NCI-H2196 treated with DMSO at 0.1 percent for 48 hours (cell line): Measurements from ENCODE around the gene RARB.

ENCODE experiments used
- DNase-seq: peaks from one replicate; lab custom pipeline; 2025; ENCODE audit not compliant: unreplicated experiment; lab: John Stamatoyannopoulos, UW

RARB gene

DNA sequence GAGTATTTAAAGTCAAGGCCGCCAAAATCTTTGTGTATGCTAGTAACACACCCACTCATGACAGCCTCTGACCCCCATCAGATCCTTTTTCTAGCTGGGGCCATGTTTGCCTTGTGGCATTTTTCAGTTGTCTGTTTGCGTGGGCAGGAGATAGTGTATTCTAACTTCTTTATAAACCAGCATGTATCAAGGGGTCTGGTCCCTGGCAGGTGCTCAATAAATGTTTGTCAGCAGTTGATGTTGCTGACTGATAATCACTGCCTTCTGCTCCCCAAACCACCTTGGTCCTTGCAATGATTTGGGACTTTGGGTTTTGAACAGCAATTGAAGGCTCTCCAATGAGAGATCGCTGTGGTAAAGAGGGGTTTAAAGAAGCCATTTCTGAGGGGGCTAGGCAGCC is 19.2 kb downstream of the RARB start:
- DNase-seq, result no peak

DNA sequence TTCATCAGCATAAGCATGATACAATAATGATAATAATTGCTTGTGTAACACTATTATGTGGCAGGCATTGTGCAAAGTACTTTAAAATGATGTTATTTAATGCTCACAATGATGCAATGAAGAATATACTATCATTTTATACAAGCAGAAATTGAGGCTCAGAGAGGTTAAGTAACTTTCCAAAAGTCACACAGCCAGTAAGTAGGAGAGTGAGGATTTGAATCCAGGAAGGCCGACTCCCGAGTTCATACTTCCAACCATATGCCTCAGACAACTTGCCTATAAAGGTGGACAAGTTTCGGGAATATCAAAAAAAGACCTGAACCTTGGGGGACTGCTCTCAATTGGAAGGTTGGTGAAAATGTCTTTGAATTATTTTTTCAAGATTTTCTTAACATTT is 19.9 kb downstream of the RARB start:
- DNase-seq, result no peak

DNA sequence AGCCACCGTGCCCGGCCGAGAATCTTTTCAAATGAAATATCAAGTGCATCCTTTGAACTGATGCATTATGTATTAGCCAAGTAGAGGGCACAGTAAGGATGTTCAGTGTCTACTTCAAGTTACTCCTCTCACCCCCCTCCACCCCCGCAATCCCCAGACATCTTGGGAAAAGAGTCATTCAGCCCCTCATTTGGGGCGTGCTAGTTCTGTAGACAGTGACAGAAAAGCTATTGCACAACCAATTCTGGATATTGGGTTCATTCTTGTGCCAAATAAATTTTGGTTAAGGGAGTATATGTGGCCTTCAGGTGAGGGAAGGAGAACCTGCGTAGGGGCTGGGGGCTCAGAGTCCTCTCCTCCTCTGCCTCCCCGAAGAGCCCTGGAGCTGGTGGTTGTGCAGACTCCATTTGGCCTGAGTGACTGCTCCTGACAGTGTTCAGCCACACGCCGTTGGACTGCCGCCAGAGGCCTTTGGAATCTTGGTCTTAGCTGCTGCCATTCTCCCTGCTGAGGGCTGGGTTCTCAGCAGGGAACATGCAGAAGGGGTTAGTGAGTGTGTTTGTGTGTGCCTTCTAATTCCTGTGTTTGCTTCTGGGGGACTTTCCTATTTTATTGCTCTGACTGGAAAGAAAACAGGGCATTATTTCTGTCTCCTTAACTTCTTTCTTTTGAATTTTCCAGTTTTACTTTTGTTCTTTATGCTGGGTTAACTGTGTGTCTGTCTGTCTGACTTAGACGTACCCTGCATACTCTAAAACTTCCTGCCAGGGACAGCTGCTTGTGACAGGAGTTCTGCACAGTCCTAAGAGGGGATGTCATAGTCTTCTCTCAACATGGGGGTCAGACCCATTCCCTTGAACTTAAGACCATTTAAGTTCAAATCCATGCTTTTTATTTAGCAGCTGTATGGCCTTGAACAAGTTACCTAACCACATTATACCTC is 21.0 kb downstream of the RARB start:
- DNase-seq, result no peak

DNA sequence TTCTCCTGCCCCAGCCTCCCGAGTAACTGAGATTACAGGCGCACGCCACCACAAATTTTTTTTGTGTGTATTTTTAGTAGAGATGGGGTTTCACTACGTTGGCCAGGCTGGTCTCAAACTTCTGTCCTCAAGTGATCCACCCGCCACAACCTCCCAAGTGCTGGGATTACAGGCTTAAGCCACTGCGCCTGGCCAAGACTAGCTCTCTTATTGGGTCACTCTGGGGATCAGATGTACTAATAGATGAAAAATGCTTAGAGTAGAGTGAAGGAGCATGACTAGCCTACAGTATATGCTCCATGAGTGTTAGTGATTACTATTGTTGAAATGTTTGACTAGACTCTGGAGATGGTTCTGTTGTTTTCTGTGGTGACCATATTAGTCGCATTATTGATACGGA is 21.8 kb downstream of the RARB start:
- DNase-seq, result no peak

DNA sequence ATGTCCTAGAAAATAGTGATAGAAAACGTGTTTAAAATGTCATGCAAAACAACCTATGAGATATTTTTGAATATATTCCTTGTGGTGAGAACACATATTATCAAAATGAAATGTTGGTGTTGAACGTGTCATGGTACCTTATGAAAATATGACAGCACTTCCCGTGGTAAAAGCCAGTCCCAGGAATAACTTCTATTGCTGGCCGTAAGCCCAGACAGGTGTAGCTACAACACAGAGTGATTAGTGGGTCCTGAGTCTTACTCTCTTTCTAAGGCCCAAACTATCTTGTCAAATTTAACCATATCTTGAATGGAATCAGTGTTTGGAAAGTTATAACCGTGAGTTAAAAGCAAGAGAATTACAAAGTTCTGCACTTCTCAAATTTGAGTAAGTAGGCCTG is 24.1 kb downstream of the RARB start:
- no peak for DNase-seq

DNA sequence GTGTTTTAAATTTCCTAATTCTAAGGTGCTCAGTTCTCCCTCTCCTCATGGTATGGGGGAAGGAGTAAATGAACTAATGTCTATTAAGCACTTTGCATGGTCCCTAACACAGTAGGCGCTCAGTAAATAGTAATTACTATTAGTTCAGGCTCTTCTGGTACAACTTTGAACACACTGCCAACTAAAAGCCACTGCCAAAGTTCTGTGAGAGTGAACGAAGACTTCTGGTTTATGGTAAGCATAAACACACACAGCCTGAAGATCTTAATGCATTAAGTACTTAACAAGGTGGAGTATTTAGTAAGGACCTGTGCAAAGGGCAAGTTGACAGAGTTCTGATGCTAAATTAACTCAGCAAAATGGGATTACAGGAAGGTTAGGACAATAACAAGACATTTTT is 24.7 kb downstream of the RARB start:
- no peak for DNase-seq

DNA sequence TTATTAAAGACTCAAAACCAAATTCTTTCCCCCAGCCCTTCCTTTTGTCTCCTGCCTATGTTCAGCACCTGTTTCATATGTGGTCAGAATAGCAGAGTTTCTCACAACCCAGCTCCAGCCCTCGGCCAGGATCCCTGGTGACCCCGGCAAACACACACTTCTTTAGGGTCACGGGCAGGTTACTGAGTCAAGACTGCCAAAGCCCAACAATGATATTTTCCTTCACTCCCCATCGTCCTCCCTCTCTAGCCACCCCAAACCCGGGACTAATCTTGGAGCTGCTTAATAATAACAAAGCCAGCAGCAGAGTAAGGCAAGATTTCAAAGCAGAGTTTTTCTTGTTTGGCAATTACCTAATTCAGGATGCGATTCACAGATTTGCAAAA is 25.5 kb downstream of the RARB start:
- DNase-seq, result no peak

DNA sequence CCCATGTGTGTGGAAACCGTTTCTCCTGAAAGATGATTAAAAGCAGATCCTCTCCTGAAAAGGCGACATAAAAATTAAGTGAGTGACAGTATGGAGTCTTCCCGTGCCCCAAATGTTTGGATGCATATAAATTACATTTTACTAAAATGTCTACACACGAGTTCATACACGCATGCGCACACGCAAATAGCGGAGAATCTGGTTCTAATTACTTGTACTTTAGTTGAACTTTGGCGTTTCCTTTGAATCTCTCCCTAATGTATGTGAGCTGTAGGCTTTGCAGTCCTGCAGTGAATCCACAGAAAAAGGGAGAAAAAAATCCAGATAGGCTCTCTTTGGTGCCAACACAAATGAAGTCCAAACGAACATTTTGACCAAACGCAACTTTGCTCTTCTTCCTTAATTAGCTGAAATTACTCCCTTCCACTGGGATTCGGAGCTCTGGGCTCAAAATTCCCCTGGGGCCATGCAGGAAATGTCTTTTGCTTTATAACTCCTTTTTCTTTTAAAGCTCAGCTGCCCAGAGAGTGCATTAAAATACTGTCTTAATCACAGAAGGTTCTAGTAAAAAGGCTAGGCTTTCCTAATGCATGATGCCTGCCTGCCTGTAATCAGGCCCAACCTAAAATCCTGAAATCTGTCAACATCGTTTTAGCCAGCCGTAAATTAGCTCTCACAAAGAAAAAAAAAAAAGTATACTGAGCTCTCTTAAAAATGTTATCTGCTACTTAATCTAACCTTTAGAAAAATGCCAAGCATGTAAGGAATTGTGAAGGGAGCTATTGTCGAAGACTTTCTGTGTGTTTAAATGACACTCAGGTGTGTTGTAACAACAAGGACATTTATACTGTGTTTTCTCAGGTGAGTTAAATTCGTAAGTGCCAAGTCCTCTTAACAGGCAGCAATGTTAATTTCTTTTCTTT is 26.2 kb downstream of the RARB start:
- DNase-seq, result no peak

DNA sequence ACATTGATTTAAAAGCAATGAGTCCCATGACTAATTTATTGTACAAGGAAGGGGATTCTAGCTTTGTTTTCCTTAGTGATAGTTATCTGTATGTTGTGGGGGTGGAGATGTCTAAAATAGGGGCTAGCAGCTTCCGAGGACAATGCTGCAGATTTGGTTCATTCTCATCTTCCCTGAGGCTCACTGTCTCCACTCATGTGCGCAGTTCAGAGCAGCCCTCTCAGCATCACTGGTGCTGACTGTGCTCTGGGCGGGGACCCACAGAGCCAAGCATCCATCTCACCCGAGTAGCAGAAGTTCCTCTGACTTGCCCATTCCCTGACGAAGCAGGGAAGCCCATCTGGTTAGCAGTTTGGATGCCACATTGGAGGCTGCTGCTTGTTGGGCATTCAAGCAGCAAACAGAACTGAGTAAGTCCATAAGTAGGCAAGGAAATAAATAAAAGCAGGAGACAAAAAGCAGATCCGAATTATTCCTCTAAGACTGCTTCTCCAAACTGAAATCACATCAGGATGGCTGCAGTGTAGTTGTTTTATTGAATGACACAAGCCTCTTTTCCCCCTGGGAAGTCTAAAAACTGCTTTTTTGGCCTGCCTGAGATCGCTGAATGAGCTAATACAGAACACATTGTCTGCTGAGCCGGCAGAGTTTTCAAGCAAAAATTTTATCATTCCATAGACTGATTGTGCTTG is 27.5 kb downstream of the RARB start:
- DNase-seq, result no peak

DNA sequence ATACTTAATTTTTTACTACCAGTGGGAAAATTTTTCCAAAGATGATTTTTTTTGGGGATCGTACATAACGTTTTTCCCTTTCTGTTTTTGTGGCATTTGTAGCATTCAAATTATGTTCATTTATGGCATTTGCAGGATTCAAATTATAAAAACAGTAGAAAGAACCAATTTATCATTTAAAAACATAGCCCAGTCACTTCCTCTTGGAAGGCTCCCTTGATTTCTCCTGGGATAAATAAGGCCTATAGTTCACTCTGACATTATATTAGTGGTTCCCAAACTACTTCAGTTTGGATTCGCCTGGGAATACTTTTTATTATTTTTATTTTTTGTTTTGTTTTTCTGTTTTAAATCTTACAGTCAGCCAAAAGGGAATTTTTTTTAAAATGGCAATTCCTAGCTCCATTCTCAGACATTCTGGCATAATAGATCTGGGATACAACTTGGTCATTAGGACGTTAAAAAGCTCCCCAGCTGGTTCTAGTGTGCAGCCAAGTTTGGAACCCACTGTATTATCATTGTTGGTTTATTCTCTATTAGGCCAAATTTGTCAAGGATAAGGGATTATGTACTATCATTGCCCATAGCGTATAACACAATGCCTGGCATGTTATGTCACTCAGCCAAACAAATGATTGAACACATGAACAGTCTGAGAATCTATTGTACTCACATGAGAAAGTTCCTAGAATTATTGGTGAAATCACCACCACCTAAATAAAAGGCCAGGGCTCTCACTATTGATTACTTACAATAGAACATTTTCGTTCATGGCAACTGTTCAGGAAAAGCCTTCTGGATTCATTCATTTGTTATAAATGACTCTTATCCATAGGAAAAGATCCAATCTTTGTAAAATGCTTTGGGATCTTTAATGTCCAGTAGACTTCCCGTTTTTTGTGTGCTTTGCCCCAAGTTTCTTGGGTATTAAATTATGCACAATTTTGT is 28.9 kb downstream of the RARB start:
- DNase-seq, result no peak

DNA sequence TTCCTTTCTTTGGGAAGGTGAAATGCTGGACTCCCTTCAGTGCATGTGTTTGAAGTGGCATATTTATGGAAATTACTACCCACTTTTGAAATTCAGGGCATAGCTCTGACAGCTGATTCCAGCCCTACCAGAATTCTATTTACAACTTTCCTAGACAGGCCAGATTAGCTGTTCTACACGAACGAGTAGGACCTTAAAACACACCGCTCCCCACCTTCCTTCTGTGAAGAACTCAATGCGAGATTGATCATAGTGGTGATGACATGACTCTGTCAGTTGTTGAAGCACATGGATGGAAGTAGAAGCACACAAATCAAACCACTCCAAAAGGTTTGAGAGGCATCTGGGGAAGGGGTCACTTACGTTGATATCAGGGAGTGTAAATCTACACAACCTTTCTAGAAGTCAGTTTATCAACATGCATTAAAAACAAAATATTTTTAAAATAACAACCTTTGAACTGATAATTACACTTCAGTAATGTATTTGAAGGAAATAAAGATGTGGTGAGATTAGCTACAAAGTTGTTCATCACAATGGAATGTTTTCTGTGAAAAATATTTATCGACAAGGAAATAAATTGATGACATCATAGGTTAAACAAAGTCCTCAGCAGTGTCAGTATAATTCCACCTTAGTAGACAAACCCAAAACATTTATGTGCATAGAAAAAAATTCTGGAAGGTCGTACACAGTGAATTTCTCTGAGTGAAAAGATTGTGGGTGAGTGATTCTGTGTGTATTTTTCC is 29.8 kb downstream of the RARB start:
- no peak for DNase-seq

DNA sequence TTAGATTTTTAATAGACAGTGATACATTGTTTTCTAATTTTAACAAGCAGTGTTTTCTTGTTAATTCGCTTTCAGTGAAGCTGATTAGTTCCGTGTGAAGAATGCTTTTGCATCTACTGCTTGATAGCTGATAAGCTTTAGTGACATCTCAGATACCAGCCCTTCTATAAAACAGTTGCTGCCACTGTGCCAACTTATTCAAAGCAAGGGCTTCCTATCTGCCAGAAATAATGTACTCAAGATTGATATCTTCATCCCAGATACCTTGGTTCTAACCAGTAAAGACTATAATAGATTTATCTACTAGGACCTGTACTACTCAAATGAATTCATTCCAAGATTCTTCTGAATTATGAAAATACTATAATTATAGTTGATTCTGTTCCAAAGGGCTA is 30.4 kb downstream of the RARB start:
- DNase-seq, result no peak

DNA sequence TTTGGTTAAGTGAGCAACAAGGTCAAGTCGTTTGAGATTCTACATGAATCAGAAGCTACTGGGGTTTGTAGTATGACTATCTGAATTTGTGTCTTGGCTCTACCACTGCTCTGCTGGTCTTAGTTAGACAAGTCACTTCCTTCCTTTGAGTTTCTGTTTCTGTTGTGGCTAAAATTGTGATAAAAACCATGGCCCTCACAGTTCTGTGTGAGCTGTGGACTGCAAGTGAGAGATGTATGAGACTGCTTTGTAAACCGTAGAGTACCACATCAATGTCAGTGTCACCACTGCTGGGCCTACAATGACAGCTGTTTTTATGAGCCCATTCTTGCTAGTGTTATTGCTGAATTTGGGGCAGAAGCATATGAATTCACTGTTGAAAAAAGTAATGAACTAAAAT is 32.7 kb downstream of the RARB start:
- no peak for DNase-seq

DNA sequence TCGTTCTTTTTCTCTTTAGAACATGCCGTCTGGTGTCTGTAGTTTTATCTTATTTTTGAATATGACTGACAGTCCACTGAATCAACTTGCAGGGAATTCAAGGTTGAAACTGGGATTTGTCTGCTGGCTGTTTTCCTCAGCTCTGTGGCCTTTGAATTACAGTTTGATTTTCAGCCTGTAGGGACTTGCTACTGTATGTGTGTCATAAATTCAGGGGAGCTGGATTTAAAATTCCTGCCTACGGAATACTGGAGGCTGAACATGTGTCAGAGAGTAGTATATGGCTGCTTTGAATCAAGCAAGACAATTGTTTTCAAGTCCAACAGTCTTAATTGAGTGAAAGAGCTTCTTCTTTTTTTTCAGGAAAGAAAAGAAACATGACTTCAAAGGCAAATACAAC is 33.9 kb downstream of the RARB start:
- no peak for DNase-seq

DNA sequence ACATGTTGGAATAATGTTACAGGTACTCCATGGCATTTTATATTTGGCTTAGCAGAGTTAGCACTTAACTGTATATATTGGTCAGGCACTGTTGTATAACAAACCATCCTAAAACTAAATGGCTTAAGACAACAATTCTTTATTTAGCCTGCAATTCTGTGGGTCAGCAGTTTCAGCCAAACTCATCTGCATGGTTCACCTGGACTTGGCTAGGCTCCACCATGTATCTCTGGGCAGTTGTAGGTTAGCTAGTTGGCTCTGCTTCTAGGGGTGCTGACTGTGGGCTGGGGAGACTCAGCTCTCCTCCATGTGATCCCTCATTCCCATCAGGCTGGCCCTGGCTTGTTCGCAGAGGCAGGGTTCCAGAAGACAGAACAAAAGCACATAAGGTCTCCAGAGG is 34.4 kb downstream of the RARB start:
- no peak for DNase-seq

DNA sequence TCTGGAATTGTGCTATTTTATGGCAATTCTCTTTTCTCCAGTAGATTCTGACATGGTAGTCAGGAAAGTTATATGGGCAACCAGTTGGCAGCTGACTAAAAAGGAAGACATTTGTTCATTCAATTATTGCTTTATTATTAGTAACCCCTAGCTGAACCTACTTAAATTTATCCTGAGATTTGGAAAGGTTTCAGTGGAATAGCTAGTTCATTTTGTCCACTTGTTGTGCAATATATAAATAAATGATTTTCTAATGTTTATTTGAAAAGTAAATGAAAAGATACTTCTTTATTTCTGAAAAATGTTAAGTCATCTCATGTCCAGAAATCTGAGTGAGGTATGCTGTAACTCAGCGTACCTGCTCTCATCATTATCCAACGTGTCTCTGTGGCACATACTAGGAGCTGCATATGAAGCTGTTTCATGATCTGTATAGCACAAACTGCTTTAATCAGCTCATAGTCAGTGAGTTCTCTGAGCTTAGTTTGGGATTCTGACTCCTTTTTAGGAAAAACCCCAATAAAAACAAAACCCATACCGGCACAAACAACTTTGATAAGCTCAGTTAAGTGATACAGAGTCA is 35.9 kb downstream of the RARB start:
- no peak for DNase-seq

DNA sequence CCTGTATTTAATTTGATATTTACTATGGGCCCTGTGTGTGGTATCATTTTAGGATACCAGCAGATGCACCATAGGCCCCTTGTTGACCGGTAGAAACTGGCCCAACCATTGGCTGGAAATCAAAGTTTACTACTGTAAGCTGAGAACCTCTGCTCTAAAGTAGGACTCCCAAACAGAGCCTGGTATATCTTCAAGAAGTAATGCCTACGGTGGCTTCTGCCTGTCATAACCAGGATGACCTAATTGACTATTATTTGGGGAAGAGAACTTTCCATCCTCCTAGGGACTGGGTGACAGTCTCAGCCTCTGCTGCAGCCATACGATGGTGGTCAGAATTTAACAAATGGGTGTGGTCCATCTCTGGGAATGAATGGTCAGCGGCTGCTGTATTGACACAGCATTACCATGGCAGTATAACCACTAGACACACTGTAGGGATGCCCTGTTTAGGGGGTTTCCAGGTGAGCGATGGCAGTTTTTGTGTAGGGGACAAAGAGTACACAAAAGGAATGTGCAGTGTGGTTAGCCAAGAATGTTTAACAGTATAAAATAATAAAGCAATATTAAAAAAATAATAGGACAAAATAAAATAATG is 37.3 kb downstream of the RARB start:
- no peak for DNase-seq

DNA sequence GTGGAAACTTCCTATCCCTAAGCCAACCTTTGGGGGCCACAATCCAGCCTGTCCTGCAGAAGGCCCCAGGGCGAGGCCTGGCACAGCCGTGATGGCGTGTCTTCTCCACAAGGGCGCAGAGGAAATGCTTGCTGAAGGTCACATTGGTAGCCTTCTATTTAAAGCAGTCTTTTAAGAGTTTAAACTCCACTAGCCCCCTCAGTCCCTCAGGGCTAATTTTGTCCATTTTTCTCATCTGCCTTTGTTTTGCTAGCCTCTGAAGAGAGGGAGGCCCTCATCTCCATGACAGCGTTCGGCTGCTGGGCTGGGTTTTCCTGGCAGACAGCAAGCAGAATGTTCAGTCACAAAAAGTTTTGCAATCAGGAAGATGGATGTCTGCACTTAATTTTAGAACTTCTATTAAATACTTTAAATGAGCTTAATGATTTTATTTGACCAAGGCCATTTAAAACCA is 40.8 kb downstream of the RARB start:
- DNase-seq, result no peak

DNA sequence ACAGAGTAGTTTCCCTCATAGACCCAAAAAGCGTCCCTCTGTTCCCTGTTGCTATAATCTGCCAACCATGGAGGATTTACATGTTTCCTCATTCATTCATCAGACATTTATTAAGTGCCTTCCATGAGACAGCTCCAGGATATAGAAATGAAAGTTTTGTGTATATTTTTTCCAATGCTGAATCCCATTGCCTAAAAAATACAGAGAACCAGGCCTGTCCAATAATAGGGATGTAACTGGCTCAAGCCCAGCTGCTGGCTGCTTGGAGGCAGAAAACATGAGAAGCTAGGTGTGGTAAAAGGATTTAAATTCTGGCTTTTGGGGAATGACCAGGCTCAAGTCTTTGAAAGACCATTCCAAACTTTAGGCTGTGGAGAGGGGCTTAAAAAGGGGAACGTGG is 41.5 kb downstream of the RARB start:
- no peak for DNase-seq
